Sigmoid colon (tissue), 7 donors: ENCODE measurements around the gene CBLN3. TPM values are rescaled to one million over a fixed set of nuclear protein-coding genes. Genes with fewer than 3 reads are reported as not detected.

Source experiments
- DNase-seq: peaks from one replicate; pipeline ENCODE4 v3.0.0-alpha.2; 2019
- H3K27ac ChIP-seq, 4 donors: fragments of 200-600 bp; sonication (generic); one replicate each; pipeline ENCODE4 v1.5.1; 2016 to 2019; ENCODE audit warnings: mild to moderate bottlenecking in 1 of 4
- H3K27me3 ChIP-seq, 3 donors: fragments of 200-600 bp; sonication (generic); one replicate each; pipeline ENCODE4 v1.5.1; 2019; ENCODE audit warnings: mild to moderate bottlenecking in 1 of 3
- H3K36me3 ChIP-seq, 4 donors: fragments of 200-600 bp; sonication (generic); one replicate each; pipeline ENCODE4 v1.5.1; 2016 to 2019
- H3K4me1 ChIP-seq, 4 donors: fragments of 200-600 bp; sonication (generic); one replicate each; pipeline ENCODE4 v1.5.1; 2017 to 2019
- H3K4me3 ChIP-seq, 4 donors: fragments of 200-600 bp; sonication (generic); one replicate each; pipeline ENCODE4 v1.5.1; 2017 to 2019; ENCODE audit warnings: mild to moderate bottlenecking in 2 of 4, moderate library complexity in 1 of 4
- H3K9me3 ChIP-seq, 4 donors: fragments of 200-600 bp in 3 of 4; sonication (generic) in 3 of 4; one replicate each; pipeline versions ENCODE4 v1.5.1 to v1.6.1; 2013 to 2019
- EP300 ChIP-seq, 4 donors: sonication (generic); formaldehyde crosslinking; IDR thresholded peaks; one replicate each; pipeline ENCODE4 v1.6.1; 2017; ENCODE audit warnings: antibody characterized with exemption in 4 of 4
- POLR2A ChIP-seq, 2 donors: fragments of 450-650 bp; IDR thresholded peaks; one replicate each; pipeline ENCODE4 v1.6.1; 2016; ENCODE audit warnings: antibody characterized with exemption in 2 of 2, mild to moderate bottlenecking in 2 of 2, moderate library complexity in 2 of 2
- POLR2AphosphoS5 ChIP-seq, 4 donors: sonication (generic); formaldehyde crosslinking; IDR thresholded peaks; one replicate each; pipeline ENCODE4 v1.6.1; 2017; ENCODE audit warnings: antibody characterized with exemption in 4 of 4
- WGBS, 2 donors: extraction: QIAGEN DNeasy Blood & Tissue Kit; methylation state at CpG; one replicate each; pipeline ENCODE4 v1.1.7; 2013; 5-methylcytosine and 5-hydroxymethylcytosine counted together
- intact Hi-C: fragments of 100-400 bp; cut with DNase I; formaldehyde crosslinking; loops from one replicate; pipeline ENCODE4 v1.15.1; 2023
- polyA plus RNA-seq, 3 donors: library from polyadenylated mRNA; stranded (reverse); fragments of 200-250 nt; gene quantifications; one replicate each; pipeline ENCODE4 v1.2.3, GENCODE V29; 2013
- total RNA-seq, 4 donors: library from RNA; depleted of rRNA; stranded (reverse); fragments of >200 nt; gene quantifications; one replicate each; pipeline ENCODE4 v1.1.0, GENCODE V29; 2016
- TF ChIP-seq, protein P1 (sequence below), 4 experiments: fragments of 450-650 bp in 3 of 4; fragments of 200-600 bp in 1 of 4; IDR thresholded peaks; one replicate each; pipeline ENCODE4 v1.5.1; 2016 to 2019; ENCODE audit warnings: antibody characterized with exemption in 4 of 4, mild to moderate bottlenecking in 3 of 4, moderate library complexity in 2 of 4
- donor health status: healthy with polysubstance abuse.
- donor health status: Bipolar disorder and iron deficiency.
- donor health status: healthy.

Gene CBLN3
- total and polyA plus RNA-seq, 7 donors, result 0.46 to 8.9 (median 2.0) TPM

DNA sequence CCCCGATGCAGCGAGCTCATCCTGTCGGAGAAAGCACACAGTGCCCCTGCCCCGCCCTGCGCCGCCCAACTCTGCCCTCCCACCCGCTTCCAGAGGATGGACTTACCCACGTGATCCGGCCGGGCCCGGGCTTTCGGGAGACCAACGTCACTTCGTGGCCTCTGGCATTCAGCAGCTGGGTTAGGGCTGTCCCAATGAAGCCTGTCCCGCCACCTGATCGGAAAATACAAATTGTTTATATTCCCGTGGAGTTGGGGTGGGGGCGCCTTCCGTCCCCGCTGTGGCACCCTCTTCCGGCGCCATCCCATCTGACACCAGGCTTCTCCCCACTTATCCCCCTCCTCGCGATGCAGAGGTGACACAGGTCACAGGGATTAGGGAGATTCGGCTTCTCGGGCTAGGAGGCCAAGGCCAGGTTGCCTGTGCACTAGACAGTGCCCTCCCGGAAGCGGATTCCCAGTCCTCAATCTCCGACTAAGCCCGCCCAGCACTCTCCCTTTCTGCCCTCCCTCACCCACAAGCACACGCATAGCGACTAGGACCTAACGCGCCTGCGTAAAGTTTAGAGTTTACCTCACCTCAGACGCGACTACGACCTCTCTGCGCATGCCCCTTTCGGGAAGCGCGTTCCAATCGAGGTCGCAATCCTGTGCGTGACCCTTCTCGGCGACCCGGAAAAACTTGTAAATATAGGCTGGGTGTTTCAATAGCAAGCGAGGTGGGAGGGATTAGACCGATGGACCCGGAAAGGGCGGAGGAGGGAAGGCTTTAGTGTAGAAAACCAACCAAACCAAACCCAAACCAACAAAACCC is 13.0 kb upstream of the CBLN3 start, which contains the start of gene SDR39U1:
TSS of gene SDR39U1 (minus strand) at position 537 of the 813 bp plus-strand sequence. CDS start at position 530, 7 bp downstream.
- Histone ChIP-seq H3K4me3 (peak within 1 kb of the TSS; percentile 66 to 80 (median 70)), H3K27ac (peak within 1 kb of the TSS; percentile 95 to 99 (median 98)), H3K27me3 (no peaks in the 10 kb centered on the region), H3K4me1 (peaks cover 0 to 31% (median 29%) of the 10 kb centered on the region in 4 donors), H3K36me3 (peaks cover 11 to 40% (median 19%) of the 10 kb centered on the region in 4 donors), H3K9me3 (no peaks in the 10 kb centered on the region)
- TF ChIP-seq POLR2A (IDR thresholded peaks at IDR 0.05), result peak; percentile 76 to 80
- TF ChIP-seq, protein P1, sequence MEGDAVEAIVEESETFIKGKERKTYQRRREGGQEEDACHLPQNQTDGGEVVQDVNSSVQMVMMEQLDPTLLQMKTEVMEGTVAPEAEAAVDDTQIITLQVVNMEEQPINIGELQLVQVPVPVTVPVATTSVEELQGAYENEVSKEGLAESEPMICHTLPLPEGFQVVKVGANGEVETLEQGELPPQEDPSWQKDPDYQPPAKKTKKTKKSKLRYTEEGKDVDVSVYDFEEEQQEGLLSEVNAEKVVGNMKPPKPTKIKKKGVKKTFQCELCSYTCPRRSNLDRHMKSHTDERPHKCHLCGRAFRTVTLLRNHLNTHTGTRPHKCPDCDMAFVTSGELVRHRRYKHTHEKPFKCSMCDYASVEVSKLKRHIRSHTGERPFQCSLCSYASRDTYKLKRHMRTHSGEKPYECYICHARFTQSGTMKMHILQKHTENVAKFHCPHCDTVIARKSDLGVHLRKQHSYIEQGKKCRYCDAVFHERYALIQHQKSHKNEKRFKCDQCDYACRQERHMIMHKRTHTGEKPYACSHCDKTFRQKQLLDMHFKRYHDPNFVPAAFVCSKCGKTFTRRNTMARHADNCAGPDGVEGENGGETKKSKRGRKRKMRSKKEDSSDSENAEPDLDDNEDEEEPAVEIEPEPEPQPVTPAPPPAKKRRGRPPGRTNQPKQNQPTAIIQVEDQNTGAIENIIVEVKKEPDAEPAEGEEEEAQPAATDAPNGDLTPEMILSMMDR (IDR thresholded peaks at IDR 0.05), result no peak
- peak; percentile 88 to 94 (median 92) for TF ChIP-seq POLR2AphosphoS5 (IDR thresholded peaks at IDR 0.05)
- TF ChIP-seq EP300 (IDR thresholded peaks at IDR 0.05), result no peak
- 0% methylated on average over 52 of the region's 52 CpGs for WGBS, 2 donors
- peak; percentile 99 for DNase-seq
- intact Hi-C loops, result loop anchor here (1.0 to 10.0 kb wide), 4 partner anchors 75 to 974 kb away; partner anchors contain the start of genes NGDN, THTPA, TINF2 and ZFHX2

DNA sequence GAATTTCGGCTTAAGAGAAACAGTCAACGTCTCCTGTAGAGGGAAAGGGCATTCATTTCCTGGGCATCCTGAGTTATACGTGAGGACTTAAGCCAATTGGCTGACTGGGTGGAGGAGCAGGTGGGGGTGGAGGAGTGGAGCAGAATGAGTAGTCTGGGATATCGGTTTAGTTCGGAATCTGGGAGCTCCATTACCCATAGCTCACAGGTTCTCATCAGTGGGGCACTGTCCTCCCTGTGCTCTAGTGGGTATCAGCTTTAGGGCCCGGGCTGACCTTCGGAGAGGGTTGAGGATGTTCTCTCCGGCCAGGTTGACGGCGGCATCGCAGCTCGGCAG is 12.4 kb upstream of the CBLN3 start:
- no peaks in the 10 kb centered on the region for H3K9me3 ChIP-seq
- H3K27ac ChIP-seq, result peak overlapping the region; percentile 95 to 99 (median 98)
- TF ChIP-seq EP300 (IDR thresholded peaks at IDR 0.05), result no peak
- no peak for TF ChIP-seq POLR2A (IDR thresholded peaks at IDR 0.05)
- TF ChIP-seq, protein P1 (IDR thresholded peaks at IDR 0.05), result no peak
- TF ChIP-seq POLR2AphosphoS5 (IDR thresholded peaks at IDR 0.05), result no peak
- H3K36me3 ChIP-seq, result peaks cover 17 to 45% (median 25%) of the 10 kb centered on the region in 4 donors
- 1 to 4% methylated on average over 12 of the region's 12 CpGs for WGBS, 2 donors
- peak overlapping the region; percentile 66 to 80 (median 70) for H3K4me3 ChIP-seq
- DNase-seq, result no peak
- no peaks in the 10 kb centered on the region for H3K27me3 ChIP-seq
- intact Hi-C loops, result loop anchor here (1.0 to 10.0 kb wide), 4 partner anchors 75 to 973 kb away; partner anchors contain the start of genes NGDN, THTPA, TINF2 and ZFHX2
- H3K4me1 ChIP-seq, result peaks cover 0 to 36% (median 34%) of the 10 kb centered on the region in 4 donors

DNA sequence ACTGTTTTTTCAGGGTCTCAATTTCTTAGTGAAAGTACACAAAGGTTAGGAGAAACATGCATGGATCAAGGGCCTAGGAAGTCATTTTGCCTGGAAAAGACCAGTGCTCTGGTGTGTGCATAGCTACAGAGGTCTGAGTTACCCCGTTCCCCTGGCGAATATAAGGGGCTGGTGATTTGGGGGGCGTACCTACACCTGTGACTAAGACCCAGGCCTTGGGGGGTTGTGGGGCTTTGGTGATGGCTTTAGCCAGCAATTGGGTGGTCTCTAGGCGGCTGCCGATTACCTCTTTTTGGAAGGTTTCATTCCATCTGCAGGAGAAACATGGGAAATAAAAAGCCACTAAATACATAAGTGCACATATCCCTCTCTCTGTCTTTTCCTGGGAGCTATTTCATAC is 12.0 kb upstream of the CBLN3 start:
- 54 to 56% methylated on average over 5 of the region's 5 CpGs for WGBS, 2 donors
- TF ChIP-seq POLR2AphosphoS5 (IDR thresholded peaks at IDR 0.05) (no peak), EP300 (IDR thresholded peaks at IDR 0.05) (no peak)
- Histone ChIP-seq H3K4me3 (peak overlapping the region; percentile 66 to 80 (median 70)), H3K4me1 (peaks cover 0 to 40% (median 38%) of the 10 kb centered on the region in 4 donors), H3K27ac (peak overlapping the region; percentile 95 to 99 (median 98)), H3K9me3 (no peaks in the 10 kb centered on the region), H3K36me3 (peaks cover 17 to 48% (median 27%) of the 10 kb centered on the region in 4 donors), H3K27me3 (no peaks in the 10 kb centered on the region)
- no peak for DNase-seq
- intact Hi-C loops, result loop anchor here (5.0 to 10.0 kb wide), 2 partner anchors 199 to 887 kb away; partner anchors contain the start of genes THTPA, TINF2 and ZFHX2

DNA sequence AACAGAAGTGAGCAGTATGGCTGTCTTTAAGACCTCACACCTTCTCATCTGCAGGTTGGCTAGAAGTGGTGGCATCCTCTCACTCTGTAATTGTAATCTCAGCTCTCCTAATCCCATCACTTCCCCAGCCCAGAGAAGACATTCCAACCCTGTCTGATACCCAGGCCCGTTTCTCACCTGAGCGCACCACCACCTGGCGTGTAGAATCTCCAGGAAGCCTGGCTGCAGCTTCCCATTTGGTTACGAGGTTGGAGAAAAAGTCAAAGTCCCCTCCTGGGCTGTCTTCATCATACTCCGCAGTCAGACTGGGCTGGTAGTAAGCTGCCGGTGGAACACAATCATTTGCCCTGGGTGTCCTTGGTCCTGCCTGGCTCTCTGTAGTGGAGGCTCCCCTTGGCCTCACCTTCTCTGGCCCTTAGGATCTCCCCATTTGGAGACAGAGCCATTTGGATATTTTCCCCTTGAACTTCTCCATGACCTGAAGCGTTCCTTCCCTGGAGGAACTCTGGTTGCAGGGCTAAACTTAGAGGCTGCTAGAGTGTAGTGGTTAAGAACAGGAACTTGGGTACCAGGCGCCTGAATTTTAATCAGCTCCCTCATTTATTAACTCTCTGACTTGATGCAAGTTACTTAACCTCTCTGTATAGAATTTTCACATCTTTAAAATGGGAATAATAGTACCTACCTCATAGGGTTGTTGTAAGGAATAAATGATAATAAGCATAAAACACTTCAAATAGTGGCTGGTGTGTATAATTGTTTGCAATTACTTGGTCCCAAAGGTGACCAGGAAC is 11.3 kb upstream of the CBLN3 start:
- 90% methylated on average over 8 of the region's 8 CpGs for WGBS, 2 donors
- peaks cover 17 to 55% (median 33%) of the 10 kb centered on the region in 4 donors for H3K36me3 ChIP-seq
- TF ChIP-seq POLR2A (IDR thresholded peaks at IDR 0.05), result no peak
- no peak for TF ChIP-seq POLR2AphosphoS5 (IDR thresholded peaks at IDR 0.05)
- TF ChIP-seq EP300 (IDR thresholded peaks at IDR 0.05), result no peak
- TF ChIP-seq, protein P1 (IDR thresholded peaks at IDR 0.05), result no peak
- intact Hi-C loops, result loop anchor here (5.0 to 10.0 kb wide), 2 partner anchors 199 to 886 kb away; partner anchors contain the start of genes THTPA, TINF2 and ZFHX2
- no peak overlapping the region for H3K4me3 ChIP-seq
- peaks cover 0 to 46% (median 42%) of the 10 kb centered on the region in 4 donors for H3K4me1 ChIP-seq
- no peak for DNase-seq
- H3K9me3 ChIP-seq, result no peaks in the 10 kb centered on the region
- H3K27me3 ChIP-seq, result no peaks in the 10 kb centered on the region
- H3K27ac ChIP-seq, result peak overlapping the region; percentile 95 to 99 (median 98)
